ENCODE results near the gene KCNH8.

Gene KCNH8

DNA sequence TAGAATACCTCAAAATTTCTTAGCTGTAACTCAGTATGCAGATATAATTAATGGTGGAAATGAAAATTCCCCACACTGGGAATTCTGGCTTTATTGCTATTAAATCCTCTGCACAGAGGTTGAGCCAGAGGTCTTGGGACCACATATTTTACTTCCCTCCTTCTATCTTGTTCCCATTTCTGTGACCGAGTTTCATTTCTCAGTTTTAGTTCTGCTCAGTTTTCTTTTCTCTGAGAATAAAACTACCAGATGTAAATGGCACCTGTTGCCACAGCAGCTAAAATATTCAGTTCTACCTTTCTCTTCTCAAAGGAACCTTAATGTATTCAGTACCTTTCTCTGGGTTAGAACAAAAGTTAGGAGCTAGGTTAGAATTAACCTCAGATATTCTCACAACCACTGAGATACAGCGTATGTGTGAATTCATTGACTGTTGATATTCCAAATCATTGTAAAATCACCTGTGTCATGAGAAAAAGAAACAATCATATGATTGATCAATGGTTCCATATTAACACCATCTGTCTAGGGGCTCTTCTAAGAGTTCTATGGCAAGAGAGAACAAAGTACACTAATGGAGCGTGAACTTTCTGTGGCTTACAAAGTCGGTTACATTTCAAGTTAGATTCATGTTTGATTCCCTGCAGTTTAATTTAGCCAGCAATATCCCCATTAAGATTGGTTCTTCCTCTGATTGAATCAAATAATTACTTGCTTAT, 411.6 kb downstream of the KCNH8 start:
- H3K4me3 ChIP-seq (ENCODE audit: insufficient read depth, low read depth, low read length) = no peak overlapping the region
- WGBS, 2 experiments = 92 to 94% methylated on average over 4 of the region's 4 CpGs

DNA sequence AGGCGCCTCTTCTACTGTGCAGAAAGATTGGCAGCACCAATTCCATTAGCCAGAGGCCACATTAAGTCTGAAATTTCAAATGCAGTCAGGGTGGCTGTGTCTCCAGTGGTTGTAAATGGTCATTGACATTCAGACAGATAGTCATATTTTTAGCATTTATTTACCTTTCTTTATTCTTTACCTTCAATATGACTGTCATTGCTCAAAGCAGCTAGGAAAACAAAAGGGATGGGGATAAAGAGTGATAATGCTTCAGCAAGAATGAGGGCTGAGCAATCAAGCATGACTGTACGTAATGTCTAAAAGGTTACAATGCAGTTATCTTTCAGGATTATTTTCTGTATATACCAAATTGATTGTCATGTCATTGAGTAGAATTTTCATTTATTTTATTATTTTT, 425.3 kb downstream of the KCNH8 start:
- Histone ChIP-seq H3K36me3 (ENCODE audit: control insufficient read depth, insufficient read depth, low read length) (no peaks in the 10 kb centered on the region), H3K27ac (ENCODE audit: insufficient read depth, low read depth, low read length, poor library complexity, severe bottlenecking) (no peak overlapping the region), H3K4me3 (ENCODE audit: insufficient read depth, low read depth, low read length) (no peak overlapping the region), H3K4me1 (ENCODE audit: control insufficient read depth, insufficient read depth, low read length) (no peaks in the 10 kb centered on the region), H3K27me3 (ENCODE audit: control insufficient read depth, insufficient read depth, low read length, poor library complexity, severe bottlenecking) (no peaks in the 10 kb centered on the region), H3K9me3 (ENCODE audit: control insufficient read depth, low read length) (peaks cover 2% of the 10 kb centered on the region)
- 92 to 94% methylated on average over 2 of the region's 2 CpGs for WGBS, 2 experiments

More for the DNA sequence above, 411.6 kb downstream of the KCNH8 start:
- Histone ChIP-seq H3K4me1 (ENCODE audit: control insufficient read depth, insufficient read depth, low read length) (no peaks in the 10 kb centered on the region), H3K36me3 (ENCODE audit: control insufficient read depth, insufficient read depth, low read length) (no peaks in the 10 kb centered on the region), H3K27me3 (ENCODE audit: control insufficient read depth, insufficient read depth, low read length, poor library complexity, severe bottlenecking) (no peaks in the 10 kb centered on the region), H3K9me3 (ENCODE audit: control insufficient read depth, low read length) (no peaks in the 10 kb centered on the region), H3K27ac (ENCODE audit: insufficient read depth, low read depth, low read length, poor library complexity, severe bottlenecking) (no peak overlapping the region)

DNA sequence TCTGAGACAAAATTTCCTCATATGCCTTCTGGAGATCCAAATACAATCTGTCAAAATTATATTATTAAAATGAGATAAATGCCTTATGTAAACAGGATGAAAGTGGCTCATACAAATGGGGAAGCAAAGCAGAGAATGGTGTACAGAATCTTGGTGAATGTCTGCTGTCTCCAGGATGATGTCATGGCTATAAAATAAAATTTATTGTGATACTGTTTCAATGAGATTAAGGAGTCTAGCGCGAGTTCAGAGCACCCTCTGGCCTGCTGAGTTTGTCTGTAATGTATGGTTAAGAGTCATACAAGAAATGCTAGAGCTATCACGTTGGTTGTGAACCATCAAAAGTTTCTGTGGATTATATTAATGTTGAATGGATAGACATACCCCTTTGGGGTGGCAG, 426.0 kb downstream of the KCNH8 start:
- H3K27me3 ChIP-seq (ENCODE audit: control insufficient read depth, insufficient read depth, low read length, poor library complexity, severe bottlenecking) = no peaks in the 10 kb centered on the region
- H3K4me3 ChIP-seq (ENCODE audit: insufficient read depth, low read depth, low read length) = no peak overlapping the region
- peaks cover 2% of the 10 kb centered on the region for H3K9me3 ChIP-seq (ENCODE audit: control insufficient read depth, low read length)
- H3K27ac ChIP-seq (ENCODE audit: insufficient read depth, low read depth, low read length, poor library complexity, severe bottlenecking) = no peak overlapping the region
- 90 to 91% methylated on average over 3 of the region's 3 CpGs for WGBS, 2 experiments
- H3K36me3 ChIP-seq (ENCODE audit: control insufficient read depth, insufficient read depth, low read length) = no peaks in the 10 kb centered on the region
- no peaks in the 10 kb centered on the region for H3K4me1 ChIP-seq (ENCODE audit: control insufficient read depth, insufficient read depth, low read length)

DNA sequence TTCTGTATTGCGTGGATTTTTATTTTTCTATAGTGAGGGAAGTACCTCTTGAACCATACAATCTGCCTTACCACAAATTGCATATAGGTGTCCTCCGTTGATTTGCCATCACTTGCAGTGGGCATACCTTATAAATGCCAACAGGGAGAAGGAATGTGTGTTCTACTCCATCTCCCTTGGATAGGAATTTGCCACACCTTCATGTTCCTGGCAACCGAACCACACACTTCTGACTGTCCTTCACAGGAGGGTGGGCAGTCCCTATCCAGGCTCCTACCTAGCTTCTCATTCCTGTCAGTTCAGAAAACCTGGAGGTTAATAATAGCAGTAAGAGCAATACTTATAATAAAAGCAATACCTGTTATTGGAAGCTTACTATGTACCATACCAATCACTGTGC, 428.0 kb downstream of the KCNH8 start:
- no peaks in the 10 kb centered on the region for H3K27me3 ChIP-seq (ENCODE audit: control insufficient read depth, insufficient read depth, low read length, poor library complexity, severe bottlenecking)
- H3K9me3 ChIP-seq (ENCODE audit: control insufficient read depth, low read length) = peaks cover 2% of the 10 kb centered on the region
- no peaks in the 10 kb centered on the region for H3K36me3 ChIP-seq (ENCODE audit: control insufficient read depth, insufficient read depth, low read length)
- H3K4me3 ChIP-seq (ENCODE audit: insufficient read depth, low read depth, low read length) = no peak overlapping the region
- H3K4me1 ChIP-seq (ENCODE audit: control insufficient read depth, insufficient read depth, low read length) = no peaks in the 10 kb centered on the region
- no peak overlapping the region for H3K27ac ChIP-seq (ENCODE audit: insufficient read depth, low read depth, low read length, poor library complexity, severe bottlenecking)
- WGBS, 2 experiments = 87 to 98% methylated on average over 2 to 3 of the region's 3 CpGs

All from ectodermal cell (in vitro differentiated cells).